Thyroid gland (tissue), 4 donors: ENCODE measurements around the gene HMCN2.

Experiments
- CTCF ChIP-seq, 6 experiments: fragments of 200-600 bp in 3 of 6; fragments of 450-650 bp in 3 of 6; sonication (generic) in 3 of 6; IDR thresholded peaks; one replicate each; pipeline ENCODE4 v1.5.1; 2016 to 2019; ENCODE audit warnings: antibody characterized with exemption in 6 of 6, mild to moderate bottlenecking in 2 of 6, inconsistent platforms in 1 of 6, moderate library complexity in 1 of 6
- POLR2A ChIP-seq, 2 donors: fragments of 450-650 bp; IDR thresholded peaks; one replicate each; pipeline ENCODE4 v1.6.1; 2017; ENCODE audit warnings: antibody characterized with exemption in 2 of 2, mild to moderate bottlenecking in 2 of 2, moderate library complexity in 1 of 2

- TF ChIP-seq CTCF (IDR thresholded peaks at IDR 0.05) (no peak), POLR2A (IDR thresholded peaks at IDR 0.05) (no peak)
Observed at GRCh38 chr9:130383350-130383715, 117.8 kb downstream of the HMCN2 start.
